GM21423 (cell line): Measurements from ENCODE around the gene CCDC142.
"Not testable (repeated sequence)": the region's sequence is repeated elsewhere in the genome, so short reads cannot be mapped to it uniquely, and the experiment has no call there.

ENCODE experiments used
- ATAC-seq: cut with Tn5 transposase; IDR thresholded peaks from one replicate; pipeline ENCODE4 v1.9.1; 2021; ENCODE audit warnings: mild to moderate bottlenecking, moderate library complexity; ENCODE audit not compliant: unreplicated experiment

Gene CCDC142

GRCh38 chr2:74472086-74472944 lies 10.5 kb downstream of the CCDC142 start, which contains the start of gene MRPL53:
Gene MRPL53 (minus strand): TSS chr2:74472680. CDS start chr2:74472660, 20 bp downstream.
- ATAC-seq = peak; percentile 82

- ATAC-seq = no peak
These were observed 11.3 kb downstream of the CCDC142 start for GRCh38 chr2:74471332-74472065.

DNA sequence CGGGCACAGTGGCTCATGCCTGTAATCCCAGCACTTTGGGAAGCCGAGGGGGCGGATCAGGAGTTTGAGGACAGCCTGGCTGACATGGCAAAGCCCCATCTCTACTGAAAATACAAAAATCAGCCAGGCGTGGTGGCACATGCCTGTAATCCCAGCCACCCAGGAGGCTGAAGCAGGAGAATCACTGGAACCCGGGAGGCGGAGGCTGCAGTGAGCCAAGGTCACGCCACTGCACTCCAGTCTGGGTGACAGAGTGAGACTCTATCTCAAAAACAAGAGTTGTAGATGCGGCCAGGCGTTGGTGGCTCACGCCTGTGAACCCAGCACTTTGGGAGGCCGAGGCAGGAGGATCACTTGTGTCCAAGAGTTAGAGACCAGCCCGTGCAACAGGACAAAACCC lies 12.1 kb downstream of the CCDC142 start:
- not testable (repeated sequence) for ATAC-seq

- ATAC-seq = no peak
These were observed 18.4 kb downstream of the CCDC142 start for GRCh38 chr2:74464406-74464805.

DNA sequence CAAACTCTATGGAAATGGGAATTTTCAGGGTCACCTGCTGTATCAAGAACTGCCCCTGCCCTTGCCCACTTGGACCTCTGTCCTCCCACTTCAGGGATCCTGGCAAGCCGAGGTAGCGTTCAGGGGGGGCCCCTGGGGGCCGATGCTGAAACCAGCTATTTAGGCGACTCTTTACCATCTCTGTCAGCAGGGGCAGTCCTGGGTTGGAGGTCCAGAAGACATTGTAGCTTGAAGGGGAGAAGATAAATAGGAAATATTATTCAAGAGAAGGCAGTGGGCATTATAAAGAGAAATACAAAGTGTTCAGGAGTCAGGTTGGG lies 20.1 kb downstream of the CCDC142 start:
- no peak for ATAC-seq

- ATAC-seq = no peak
These were observed 20.6 kb downstream of the CCDC142 start for GRCh38 chr2:74462054-74462785.

DNA sequence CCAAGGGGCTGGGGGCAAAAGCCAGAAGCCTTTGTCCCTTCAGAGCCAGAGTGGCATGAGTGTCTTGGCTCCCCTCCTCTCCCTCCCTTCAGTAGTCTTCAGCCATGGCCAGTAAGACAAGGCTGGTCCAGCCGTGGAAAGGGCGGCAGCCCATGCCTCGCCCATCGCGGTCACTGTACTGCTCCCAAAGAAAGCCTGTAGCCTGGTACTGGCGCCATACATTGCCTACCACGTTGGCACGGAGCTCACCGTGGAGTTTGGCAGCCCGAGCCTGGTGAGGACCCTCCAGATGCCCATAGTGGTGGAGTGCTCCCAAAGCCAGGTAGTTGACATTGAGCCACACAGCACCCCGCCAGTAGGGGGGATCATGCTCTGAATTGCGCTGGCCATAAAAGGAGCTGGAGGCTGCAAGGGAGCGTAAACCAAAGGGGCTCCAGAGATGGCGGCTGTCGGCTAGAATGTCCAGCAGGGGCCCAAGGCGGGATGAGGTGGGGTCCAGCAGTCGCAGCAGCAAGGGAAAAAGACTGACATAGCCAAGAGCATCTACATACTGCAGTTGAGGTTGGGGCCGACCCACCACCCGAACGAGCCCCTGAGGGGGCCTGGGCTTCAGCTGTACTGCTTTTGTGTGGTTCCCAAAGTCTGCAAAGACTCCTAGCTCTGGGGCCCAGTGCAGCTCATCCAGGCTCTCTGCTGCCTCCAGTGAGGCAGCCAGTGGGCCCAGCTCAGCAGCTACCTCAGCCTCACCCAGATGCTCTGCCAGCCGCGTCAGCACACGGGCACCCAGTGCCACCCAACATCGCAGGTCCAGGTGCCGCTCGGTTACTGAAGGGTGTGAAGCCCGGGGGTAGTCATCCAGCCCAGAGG lies 21.4 kb downstream of the CCDC142 start:
- ATAC-seq = no peak

GRCh38 chr2:74460187-74460586 lies 22.6 kb downstream of the CCDC142 start:
- ATAC-seq = not testable (repeated sequence)

GRCh38 chr2:74459503-74460118 lies 23.2 kb downstream of the CCDC142 start:
- ATAC-seq = not testable (repeated sequence)

GRCh38 chr2:74458938-74459363 lies 23.8 kb downstream of the CCDC142 start:
- ATAC-seq = no peak

- ATAC-seq = peak; percentile 82
These were observed 24.5 kb downstream of the CCDC142 start, which contains the start of gene WBP1 for GRCh38 chr2:74458132-74458937. Gene WBP1 (plus strand): TSS chr2:74458438. CDS start chr2:74458603, 165 bp downstream.

- peak; percentile 24 for ATAC-seq
These were observed 25.2 kb downstream of the CCDC142 start for GRCh38 chr2:74457549-74458131.

GRCh38 chr2:74457129-74457548 lies 25.7 kb downstream of the CCDC142 start:
- ATAC-seq = no peak

DNA sequence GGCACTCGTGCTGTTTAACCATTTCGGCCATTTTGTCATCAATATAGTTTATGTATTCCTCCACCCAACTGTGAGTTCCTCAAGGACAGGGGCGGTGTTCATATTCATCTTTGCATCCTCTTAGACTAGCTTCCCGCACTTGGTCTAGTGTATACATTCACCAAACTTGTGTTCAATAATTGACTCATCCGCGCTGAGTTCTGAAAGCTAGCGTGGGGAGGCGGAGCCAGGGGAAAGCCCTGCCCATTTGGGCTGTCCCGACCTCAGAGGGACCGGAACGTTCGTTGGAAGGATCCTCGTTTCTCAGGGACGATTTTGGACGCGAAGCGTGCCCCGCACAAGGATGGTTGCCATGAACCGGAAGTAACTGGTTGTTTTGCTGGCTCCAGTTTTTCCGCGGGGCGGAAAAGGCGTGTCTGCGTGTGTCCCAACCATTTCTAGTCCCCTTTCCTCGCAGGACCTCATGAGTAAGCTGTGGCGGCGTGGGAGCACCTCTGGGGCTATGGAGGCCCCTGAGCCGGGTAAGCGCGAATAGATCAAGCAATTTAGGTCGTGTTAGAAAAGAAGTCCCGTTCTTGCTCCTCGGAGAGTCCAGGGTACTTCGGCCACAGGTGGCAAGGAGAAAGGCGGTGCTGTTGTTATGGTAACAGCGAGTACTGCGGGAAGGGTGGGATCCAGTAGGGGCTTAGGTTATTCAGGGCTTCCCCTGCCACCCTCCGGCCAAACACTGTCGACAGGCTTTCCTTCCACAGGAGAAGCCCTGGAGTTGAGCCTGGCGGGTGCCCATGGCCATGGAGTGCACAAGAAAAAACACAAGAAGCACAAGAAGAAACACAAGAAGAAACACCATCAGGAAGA lies 27.9 kb downstream of the CCDC142 start, which contains the start of gene INO80B:
Gene INO80B, plus strand, starts transcription at position 434 of the 858 bp plus-strand sequence. Its CDS starts 30 bp downstream, at position 464.
- peak; percentile 42 for ATAC-seq

- no peak for ATAC-seq
These were observed 32.1 kb downstream of the CCDC142 start for GRCh38 chr2:74450570-74451190.

- ATAC-seq = no peak
These were observed 34.0 kb downstream of the CCDC142 start for GRCh38 chr2:74448771-74449170.
